B cell (primary cell): Measurements from ENCODE around the gene LTA4H. TPM values are rescaled to one million over a fixed set of nuclear protein-coding genes. Genes with fewer than 3 reads are reported as not detected.

ENCODE experiments used
- ATAC-seq: fragments of 200-7000 bp; cut with Tn5 transposase; one replicate; pipeline ENCODE4 v1.10.0; 2021; ENCODE audit warnings: low read depth, mild to moderate bottlenecking, moderate number of reproducible peaks, moderate library complexity
- CTCF ChIA-PET: fragments of 350-600 bp; sonication (Branson Sonifier 250); formaldehyde crosslinking; loops from one replicate; lab custom pipeline; 2021; ENCODE audit warnings: antibody characterized with exemption, inconsistent platforms; lab: Charles Lee
- POLR2A ChIA-PET: fragments of 350-600 bp; sonication (Branson Sonifier 250); formaldehyde crosslinking; loops from one replicate; lab custom pipeline; 2021; ENCODE audit warnings: antibody characterized with exemption; lab: Charles Lee
- DNase-seq: peaks from one replicate; pipeline ENCODE4 v3.0.0; 2013
- H2AFZ ChIP-seq: 2 replicates; pipeline ENCODE4 v1.6.1; 2012; ENCODE audit warnings: mild to moderate bottlenecking, low read depth, low read length; ENCODE audit not compliant: insufficient read depth, poor library complexity, severe bottlenecking
- H3K27ac ChIP-seq, 2 donors: 1 replicate in 1 of 2; 2 replicates in 1 of 2; pipeline ENCODE4 v1.5.1; 2012 to 2013; ENCODE audit warnings: low read length in 2 of 2, mild to moderate bottlenecking in 2 of 2, moderate library complexity in 1 of 2
- H3K27me3 ChIP-seq, 4 experiments: fragments of 200-600 bp in 1 of 4; sonication (generic) in 1 of 4; replicated peaks in 1 of 4; 1 replicate in 2 of 4; 2 replicates in 2 of 4; pipeline versions ENCODE4 v1.6.1 to v1.7.0; 2013 to 2016; ENCODE audit warnings: low read length in 3 of 4, mild to moderate bottlenecking in 2 of 4, mixed read lengths in 1 of 4, moderate library complexity in 1 of 4; ENCODE audit not compliant: insufficient read depth in 4 of 4, control insufficient read depth in 3 of 4; ENCODE audit errors: control extremely low read depth in 1 of 4
- H3K36me3 ChIP-seq, 2 experiments: replicated peaks in 1 of 2; 1 replicate in 1 of 2; 2 replicates in 1 of 2; pipeline versions ENCODE4 v1.6.1 to v1.7.1; 2013; ENCODE audit warnings: low read length in 1 of 2; ENCODE audit not compliant: insufficient read depth in 2 of 2, control insufficient read depth in 1 of 2; ENCODE audit errors: control extremely low read depth in 1 of 2, extremely low read depth in 1 of 2
- H3K4me1 ChIP-seq, 2 donors: fragments of 200-600 bp in 1 of 2; sonication (generic) in 1 of 2; 1 replicate in 1 of 2; 2 replicates in 1 of 2; pipeline versions ENCODE4 v1.5.1 to v1.6.1; 2013 to 2017; ENCODE audit warnings: low read length in 2 of 2; ENCODE audit not compliant: control insufficient read depth in 2 of 2, insufficient read depth in 2 of 2
- H3K4me2 ChIP-seq: replicated peaks from 2 replicates; pipeline ENCODE3; 2012; ENCODE audit warnings: mild to moderate bottlenecking, low read depth, low read length; ENCODE audit not compliant: poor library complexity, severe bottlenecking
- H3K4me3 ChIP-seq, 5 experiments: fragments of 200-600 bp in 1 of 5; sonication (generic) in 1 of 5; 1 replicate in 3 of 5; 2 replicates in 2 of 5; pipeline versions ENCODE4 v1.5.1 to v1.7.0; 2011 to 2016; ENCODE audit warnings: low read length in 4 of 5, mild to moderate bottlenecking in 4 of 5, low read depth in 2 of 5, control low read depth in 1 of 5, moderate library complexity in 1 of 5; ENCODE audit not compliant: insufficient read depth in 1 of 5; ENCODE audit errors: control extremely low read depth in 1 of 5, extremely low read depth in 1 of 5
- H3K79me2 ChIP-seq: fragments of 200-600 bp; sonication (generic); one replicate; pipeline ENCODE4 v1.6.0; 2016; ENCODE audit warnings: low read length; ENCODE audit not compliant: control insufficient read depth, insufficient read depth
- H3K9ac ChIP-seq: fragments of 200-600 bp; sonication (generic); 2 replicates; pipeline ENCODE4 v1.6.1; 2017; ENCODE audit warnings: mild to moderate bottlenecking, low read length, moderate library complexity
- H3K9me3 ChIP-seq, 3 donors: one replicate each; pipeline versions ENCODE4 v1.6.1 to v1.7.1; 2013; ENCODE audit warnings: low read length in 2 of 3; ENCODE audit not compliant: control insufficient read depth in 2 of 3, insufficient read depth in 1 of 3; ENCODE audit errors: control extremely low read depth in 1 of 3
- H4K20me1 ChIP-seq: 2 replicates; pipeline ENCODE4 v1.6.0; 2012; ENCODE audit warnings: mild to moderate bottlenecking, low read length; ENCODE audit not compliant: insufficient read depth, control insufficient read depth, poor library complexity, severe bottlenecking
- H3K27ac Mint-ChIP-seq: one replicate; pipeline ENCODE4 v1.8.0; 2021; ENCODE audit warnings: mixed read lengths
- H3K27me3 Mint-ChIP-seq: one replicate; pipeline ENCODE4 v1.8.0; 2021; ENCODE audit warnings: mixed read lengths
- H3K4me1 Mint-ChIP-seq: one replicate; pipeline ENCODE4 v1.8.0; 2021; ENCODE audit warnings: mixed read lengths
- H3K4me3 Mint-ChIP-seq: one replicate; pipeline ENCODE4 v1.8.0; 2021; ENCODE audit warnings: mixed read lengths
- H3K9me3 Mint-ChIP-seq: one replicate; pipeline ENCODE4 v1.8.0; 2022; ENCODE audit warnings: mixed read lengths; ENCODE audit not compliant: insufficient read depth
- CTCF ChIP-seq: fragments of 200-600 bp; IDR thresholded peaks from one replicate; pipeline ENCODE4 v1.8.0; 2022; ENCODE audit warnings: antibody characterized with exemption, mild to moderate bottlenecking
- EZH2 ChIP-seq: IDR thresholded peaks from 2 replicates; pipeline ENCODE4 v1.6.1; 2012; ENCODE audit warnings: borderline replicate concordance, low read depth, mild to moderate bottlenecking, moderate library complexity, low read length; ENCODE audit not compliant: insufficient read depth, poor library complexity, severe bottlenecking
- WGBS: methylation state at CpG from one replicate; pipeline ENCODE4 v1.1.5; 2013; ENCODE audit warnings: missing lambda C conversion rate; ENCODE audit not compliant: insufficient coverage; 5-methylcytosine and 5-hydroxymethylcytosine counted together
- intact Hi-C: fragments of 100-400 bp; cut with micrococcal nuclease; formaldehyde crosslinking; loops from one replicate; pipeline ENCODE4 v1.10.0; 2022
- polyA plus RNA-seq: library from polyadenylated mRNA; depleted of rRNA; stranded (reverse); fragments of >200 nt; gene quantifications from 2 replicates; pipeline ENCODE4 v1.2.3, GENCODE V29; 2012
- total RNA-seq, 2 donors: library from RNA; stranded (reverse); fragments of 120-200 nt in 1 of 2; gene quantifications; 1 replicate in 1 of 2; 2 replicates in 1 of 2; pipeline versions ENCODE4 v1.2.3 to v1.2.4, GENCODE V29; 2013 to 2022

Gene LTA4H
- total and polyA plus RNA-seq, 2 donors (not counting 1 experiment from before 2014, with no cell fraction given) = 153 to 167 TPM

GRCh38 chr12:96077081-96077480 is 41.7 kb upstream of the LTA4H start:
- H3K79me2 ChIP-seq = no peaks in the 10 kb centered on the region
- no peaks in the 10 kb centered on the region for H3K36me3 ChIP-seq
- no peak overlapping the region for H3K4me2 ChIP-seq
- no peak overlapping the region for H3K4me3 ChIP-seq
- WGBS = 90% methylated on average over 4 of the region's 6 CpGs
- H3K9ac ChIP-seq = no peak overlapping the region
- TF ChIP-seq CTCF = no peak
- TF ChIP-seq EZH2 = no peak
- Mint-ChIP-seq H3K4me3 (no peak overlapping the region), H3K4me1 (peaks cover 12% of the 10 kb centered on the region), H3K9me3 (no peaks in the 10 kb centered on the region), H3K27ac (no peak overlapping the region), H3K27me3 (no peaks in the 10 kb centered on the region)
- CTCF ChIA-PET = no interaction called here
- no peak overlapping the region for H2AFZ ChIP-seq
- intact Hi-C loops = no loop called here
- peaks cover 4 to 13% of the 10 kb centered on the region in 2 donors for H3K4me1 ChIP-seq
- no peak for ATAC-seq
- no peak overlapping the region for H3K27ac ChIP-seq
- POLR2A ChIA-PET = no interaction called here
- no peaks in the 10 kb centered on the region for H4K20me1 ChIP-seq
- DNase-seq = no peak
- no peaks in the 10 kb centered on the region for H3K9me3 ChIP-seq
- H3K27me3 ChIP-seq = no peaks in the 10 kb centered on the region

- no CpG with 5 or more reads among the region's 2 CpGs for WGBS
Measured at GRCh38 chr12:96075560-96075959, 40.2 kb upstream of the LTA4H start.

More at GRCh38 chr12:96075560-96075959, 40.2 kb upstream of the LTA4H start:
- H3K36me3 ChIP-seq = no peaks in the 10 kb centered on the region
- no peak overlapping the region for H3K27ac Mint-ChIP-seq
- H4K20me1 ChIP-seq = no peaks in the 10 kb centered on the region
- H3K4me2 ChIP-seq = no peak overlapping the region
- peaks cover 7 to 19% of the 10 kb centered on the region in 2 donors for H3K4me1 ChIP-seq
- no peak overlapping the region for H2AFZ ChIP-seq
- peaks cover 19% of the 10 kb centered on the region for H3K4me1 Mint-ChIP-seq
- H3K27me3 Mint-ChIP-seq = no peaks in the 10 kb centered on the region
- no peaks in the 10 kb centered on the region for H3K9me3 Mint-ChIP-seq
- POLR2A ChIA-PET = interaction anchor here (0.6 kb wide), 1 partner anchor 326 kb away, joined by 8 read pairs; no protein-coding TSS in a partner anchor
- no peak overlapping the region for H3K27ac ChIP-seq
- H3K4me3 Mint-ChIP-seq = no peak overlapping the region
- no peak for DNase-seq
- TF ChIP-seq EZH2 (no peak), CTCF (no peak)
- H3K4me3 ChIP-seq = no peak overlapping the region
- no peak for ATAC-seq
- no peaks in the 10 kb centered on the region for H3K27me3 ChIP-seq
- CTCF ChIA-PET = no interaction called here
- no peaks in the 10 kb centered on the region for H3K9me3 ChIP-seq
- H3K79me2 ChIP-seq = no peaks in the 10 kb centered on the region
- intact Hi-C loops = no loop called here
- H3K9ac ChIP-seq = no peak overlapping the region
